ENCODE measurements around the gene SYT1. TPM values are rescaled to one million over a fixed set of nuclear protein-coding genes. Genes with fewer than 3 reads are reported as not detected.

SYT1 gene
- total RNA-seq, 1 donor = not detected

DNA sequence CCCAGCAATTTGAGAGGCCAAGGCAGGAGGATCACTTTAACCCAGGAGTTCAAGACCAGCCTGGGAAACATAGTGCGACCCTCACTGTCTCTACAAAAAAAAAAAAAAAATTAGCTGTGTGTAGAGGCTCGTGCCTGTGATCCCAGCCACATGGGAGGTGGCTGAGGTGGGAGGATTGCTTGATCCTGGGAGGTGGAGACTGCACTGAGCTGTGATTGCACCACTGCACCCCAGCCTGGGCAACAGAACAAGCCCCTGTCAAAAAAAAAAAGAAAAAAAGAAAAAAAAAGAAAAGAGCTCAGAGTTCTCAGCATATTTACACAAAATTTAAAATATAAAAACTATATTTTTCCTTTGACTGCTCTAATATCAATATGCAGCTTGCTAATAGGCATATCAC, 260.8 kb downstream of the SYT1 start:
- H3K27ac ChIP-seq (ENCODE audit: low read depth, low read length) = no peak overlapping the region
- H3K36me3 ChIP-seq (ENCODE audit: insufficient read depth, low read length) = no peaks in the 10 kb centered on the region
- TF ChIP-seq CTCF (IDR thresholded peaks at IDR 0.05; ENCODE audit: extremely low read depth, low read depth, low read length) = no peak
- H3K4me2 ChIP-seq (ENCODE audit: insufficient read depth, low read length) = no peak overlapping the region
- H3K4me3 ChIP-seq (ENCODE audit: insufficient read depth, low read length) = no peak overlapping the region
- no peaks in the 10 kb centered on the region for H3K79me2 ChIP-seq (ENCODE audit: insufficient read depth, low read length)
- no peaks in the 10 kb centered on the region for H4K20me1 ChIP-seq (ENCODE audit: insufficient read depth, low read length)
- H3K9me3 ChIP-seq (ENCODE audit: low read depth, low read length) = no peaks in the 10 kb centered on the region
- H2AFZ ChIP-seq (ENCODE audit: low read length) = no peak overlapping the region
- H3K27me3 ChIP-seq (ENCODE audit: insufficient read depth, low read length) = no peaks in the 10 kb centered on the region
- DNase-seq (ENCODE audit: insufficient read length, low spot score, missing footprints) = no peak
- no peaks in the 10 kb centered on the region for H3K4me1 ChIP-seq (ENCODE audit: insufficient read depth, low read length)

GRCh38 chr12:79127271-79127751, 262.7 kb downstream of the SYT1 start:
- Histone ChIP-seq H3K9me3 (ENCODE audit: low read depth, low read length) (no peaks in the 10 kb centered on the region), H3K36me3 (ENCODE audit: insufficient read depth, low read length) (no peaks in the 10 kb centered on the region), H3K4me3 (ENCODE audit: insufficient read depth, low read length) (no peak overlapping the region), H2AFZ (ENCODE audit: low read length) (no peak overlapping the region), H3K27me3 (ENCODE audit: insufficient read depth, low read length) (no peaks in the 10 kb centered on the region), H3K4me2 (ENCODE audit: insufficient read depth, low read length) (no peak overlapping the region), H4K20me1 (ENCODE audit: insufficient read depth, low read length) (no peaks in the 10 kb centered on the region), H3K79me2 (ENCODE audit: insufficient read depth, low read length) (no peaks in the 10 kb centered on the region), H3K27ac (ENCODE audit: low read depth, low read length) (no peak overlapping the region), H3K4me1 (ENCODE audit: insufficient read depth, low read length) (no peaks in the 10 kb centered on the region)
- TF ChIP-seq CTCF (IDR thresholded peaks at IDR 0.05; ENCODE audit: extremely low read depth, low read depth, low read length) = no peak
- DNase-seq (ENCODE audit: insufficient read length, low spot score, missing footprints) = no peak

DNA sequence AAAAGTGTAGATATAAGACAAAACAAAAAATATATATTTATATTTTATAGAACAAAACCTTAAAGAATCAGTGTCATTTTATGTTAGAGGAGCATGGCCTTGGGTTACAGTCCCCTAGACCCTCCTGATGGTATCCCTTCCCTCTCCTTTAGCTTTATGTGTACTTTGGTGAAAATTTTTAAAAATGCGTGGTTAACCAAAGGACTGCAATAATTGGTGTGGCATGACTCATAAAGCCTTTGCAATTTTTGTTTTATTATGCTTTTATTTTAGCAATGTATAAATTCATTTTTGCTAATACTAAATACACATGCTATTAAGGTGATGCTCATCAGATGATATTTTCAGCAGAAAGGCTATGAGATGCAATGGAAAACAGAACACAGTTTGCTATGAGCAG, 264.4 kb downstream of the SYT1 start:
- Histone ChIP-seq H3K4me2 (ENCODE audit: insufficient read depth, low read length) (no peak overlapping the region), H3K4me1 (ENCODE audit: insufficient read depth, low read length) (no peaks in the 10 kb centered on the region), H3K79me2 (ENCODE audit: insufficient read depth, low read length) (no peaks in the 10 kb centered on the region), H4K20me1 (ENCODE audit: insufficient read depth, low read length) (no peaks in the 10 kb centered on the region), H3K27me3 (ENCODE audit: insufficient read depth, low read length) (no peaks in the 10 kb centered on the region), H3K4me3 (ENCODE audit: insufficient read depth, low read length) (no peak overlapping the region), H3K27ac (ENCODE audit: low read depth, low read length) (no peak overlapping the region), H3K9me3 (ENCODE audit: low read depth, low read length) (no peaks in the 10 kb centered on the region), H2AFZ (ENCODE audit: low read length) (no peak overlapping the region), H3K36me3 (ENCODE audit: insufficient read depth, low read length) (no peaks in the 10 kb centered on the region)
- no peak for DNase-seq (ENCODE audit: insufficient read length, low spot score, missing footprints)
- TF ChIP-seq CTCF (IDR thresholded peaks at IDR 0.05; ENCODE audit: extremely low read depth, low read depth, low read length) = no peak

DNA sequence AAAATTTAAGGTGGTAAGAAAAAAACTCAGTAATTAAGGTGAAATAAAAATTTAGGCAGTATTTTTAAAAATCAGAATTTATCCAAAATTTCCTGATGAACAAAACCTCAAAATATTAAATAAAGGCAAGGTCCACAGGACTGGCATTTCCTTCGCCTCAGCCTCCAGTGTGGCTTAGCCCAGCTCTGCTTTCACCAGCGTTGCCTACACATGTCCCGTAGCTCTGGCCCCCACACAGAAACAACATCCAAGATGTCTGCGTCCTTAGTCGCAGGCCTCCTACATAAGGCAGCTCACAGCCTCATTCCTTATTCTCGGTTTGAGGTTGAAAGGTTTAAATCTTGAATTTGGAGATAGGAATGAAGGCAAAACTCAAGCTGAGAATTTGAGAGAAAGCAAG, 274.3 kb downstream of the SYT1 start:
- Histone ChIP-seq H3K79me2 (ENCODE audit: insufficient read depth, low read length) (no peaks in the 10 kb centered on the region), H3K4me2 (ENCODE audit: insufficient read depth, low read length) (no peak overlapping the region), H3K27ac (ENCODE audit: low read depth, low read length) (no peak overlapping the region), H2AFZ (ENCODE audit: low read length) (no peak overlapping the region), H3K4me1 (ENCODE audit: insufficient read depth, low read length) (no peaks in the 10 kb centered on the region), H4K20me1 (ENCODE audit: insufficient read depth, low read length) (no peaks in the 10 kb centered on the region), H3K36me3 (ENCODE audit: insufficient read depth, low read length) (no peaks in the 10 kb centered on the region), H3K27me3 (ENCODE audit: insufficient read depth, low read length) (no peaks in the 10 kb centered on the region), H3K9me3 (ENCODE audit: low read depth, low read length) (no peaks in the 10 kb centered on the region), H3K4me3 (ENCODE audit: insufficient read depth, low read length) (no peak overlapping the region)
- TF ChIP-seq CTCF (IDR thresholded peaks at IDR 0.05; ENCODE audit: extremely low read depth, low read depth, low read length) = no peak
- DNase-seq (ENCODE audit: insufficient read length, low spot score, missing footprints) = no peak

All from osteoblast (primary cell).